Middle frontal gyrus (tissue), 1 donor: ENCODE measurements around the gene PARVA.

Experiments
- DNase-seq: peaks from one replicate; pipeline ENCODE4 v3.0.0-alpha.2; 2015; ENCODE audit warnings: low spot score; ENCODE audit errors: extremely low spot score

Gene PARVA

DNA sequence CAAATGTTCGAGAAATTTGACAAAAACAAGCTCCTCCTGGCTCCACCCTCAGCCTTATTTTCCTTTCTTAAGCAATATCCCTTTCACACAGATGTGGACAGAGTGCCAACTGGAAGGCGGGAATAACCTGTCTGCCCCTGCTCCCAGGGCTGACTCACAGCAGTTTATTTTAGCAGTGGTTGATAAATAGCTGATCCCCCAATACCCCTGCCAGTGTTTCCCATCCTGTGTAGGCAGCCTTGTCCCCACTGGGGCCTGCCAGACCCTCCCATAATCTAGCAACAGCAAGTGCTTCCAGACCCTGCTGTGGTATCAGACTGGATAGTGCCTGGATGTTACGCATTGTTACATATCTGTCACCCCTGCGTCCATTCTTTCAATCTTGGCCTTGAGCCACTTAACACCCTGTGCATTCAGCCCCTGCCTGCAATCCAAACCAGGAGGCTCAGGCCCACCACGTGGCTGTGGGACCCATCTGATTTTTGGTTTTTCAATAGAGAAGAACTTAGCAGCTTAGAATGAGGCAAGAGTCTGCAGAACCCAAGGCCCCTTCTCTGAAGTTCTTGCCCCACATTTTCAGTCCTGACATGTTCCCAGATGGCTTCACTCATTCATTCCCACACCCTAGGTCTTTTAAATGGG lies 53.7 kb downstream of the PARVA start:
- no peak for DNase-seq

GRCh38 chr11:12432507-12432906 lies 55.1 kb downstream of the PARVA start:
- DNase-seq: no peak

DNA sequence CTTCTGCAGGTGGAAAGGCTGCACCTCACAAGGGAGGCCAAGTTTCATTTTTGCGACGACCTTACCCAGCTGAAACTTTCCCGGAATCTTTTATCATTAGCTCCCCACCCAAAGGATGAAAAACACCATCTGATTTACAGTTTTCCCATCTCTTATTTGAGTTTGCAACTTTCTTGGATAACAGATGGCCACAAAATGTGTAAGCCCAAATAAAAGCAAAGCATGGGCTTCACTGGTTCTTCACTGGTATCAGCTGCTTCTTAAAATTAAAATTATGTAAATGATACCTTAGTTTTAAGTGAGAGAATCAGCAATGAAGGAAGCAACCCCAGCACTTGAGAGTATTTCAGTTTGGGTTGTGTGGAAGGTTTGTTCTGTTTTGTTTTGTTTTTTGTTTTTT lies 55.8 kb downstream of the PARVA start:
- DNase-seq: no peak

- DNase-seq: no peak
These were observed 56.4 kb downstream of the PARVA start for GRCh38 chr11:12433571-12434324.

DNA sequence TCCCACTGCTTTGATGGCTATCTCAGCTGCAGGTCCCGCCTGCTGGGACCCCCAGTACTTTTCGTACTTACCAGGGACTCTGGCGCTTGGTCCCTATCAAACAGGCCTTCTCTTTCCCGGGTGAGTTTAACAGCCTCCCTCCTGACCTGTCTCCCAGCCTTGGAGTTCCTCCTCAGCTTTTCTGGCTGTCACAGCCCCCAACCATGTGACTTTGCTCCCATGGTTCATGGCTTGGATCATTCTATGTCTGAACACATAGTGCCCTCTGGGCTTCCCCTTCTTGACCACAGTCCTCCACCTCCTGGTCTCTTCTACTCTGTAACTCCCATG lies 56.9 kb downstream of the PARVA start:
- no peak for DNase-seq

- DNase-seq: no peak
These were observed 57.9 kb downstream of the PARVA start for GRCh38 chr11:12435264-12435663.

GRCh38 chr11:12436266-12436665 lies 58.9 kb downstream of the PARVA start:
- no peak for DNase-seq

DNA sequence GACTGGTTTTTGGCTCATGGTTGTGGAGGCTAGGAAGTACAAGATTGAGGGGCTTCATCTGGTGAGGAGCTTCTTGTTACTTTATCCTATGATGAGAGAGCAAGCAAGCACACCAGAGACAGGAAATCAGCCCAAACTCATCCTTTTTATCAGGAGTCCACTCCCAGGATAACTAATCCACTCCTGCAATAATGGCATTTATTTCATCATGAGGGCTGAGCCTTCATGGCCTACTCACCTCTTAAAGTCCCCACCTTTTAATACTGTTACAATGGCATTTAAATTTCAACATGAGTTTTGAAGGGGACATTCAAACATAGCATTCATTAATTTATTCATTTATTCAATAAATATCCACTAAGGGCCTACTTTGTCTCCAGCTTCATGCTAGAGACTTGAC lies 60.9 kb downstream of the PARVA start:
- no peak for DNase-seq

DNA sequence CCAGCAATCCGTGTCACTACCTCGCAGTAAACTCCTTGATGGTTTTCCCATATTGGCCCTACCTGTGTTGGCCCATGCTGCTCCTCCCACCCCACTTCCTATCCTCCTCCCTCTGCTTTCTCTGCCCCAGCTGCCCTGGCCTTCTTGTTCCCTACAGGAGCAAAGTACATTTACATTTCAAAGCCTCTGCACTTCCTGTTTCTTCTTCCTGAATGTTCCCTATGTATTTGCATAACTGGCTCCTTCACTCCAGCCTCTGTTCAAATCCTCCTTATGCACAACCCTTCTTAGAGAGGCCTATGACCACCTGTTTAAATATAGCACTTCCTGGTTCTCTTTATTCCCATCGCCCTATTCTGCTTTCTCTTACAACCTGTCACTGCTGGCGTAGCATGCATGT lies 62.2 kb downstream of the PARVA start:
- DNase-seq: no peak

- DNase-seq: no peak
These were observed 63.2 kb downstream of the PARVA start for GRCh38 chr11:12440565-12440964.

DNA sequence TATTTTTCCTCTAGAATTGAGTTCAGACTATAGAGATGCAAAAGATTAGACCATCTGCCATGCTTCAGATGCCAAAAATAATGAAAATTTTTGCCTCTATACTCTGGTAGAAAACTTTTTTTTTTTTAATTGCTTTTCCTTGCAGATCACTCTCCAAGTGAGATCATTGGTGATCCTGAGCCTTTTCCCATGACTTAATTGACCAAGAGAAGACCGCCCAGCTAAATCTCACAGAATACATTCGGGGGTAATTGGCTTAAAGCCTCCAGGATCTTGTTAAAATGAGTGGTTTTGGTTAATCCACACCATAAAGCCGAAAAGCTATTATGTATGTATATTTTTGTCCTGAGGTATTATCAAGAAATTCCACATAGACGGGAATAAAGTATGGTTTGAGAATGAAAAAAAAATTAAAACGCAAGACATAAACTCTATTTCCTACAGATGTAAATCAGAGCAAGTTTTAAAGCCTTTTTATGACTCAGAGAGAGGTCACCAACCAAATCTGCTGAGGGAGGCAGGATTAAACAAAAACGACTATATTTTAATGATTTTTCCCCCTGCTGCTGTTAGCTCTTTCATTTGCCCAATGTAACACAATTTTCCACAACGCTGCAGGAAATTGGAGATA lies 64.0 kb downstream of the PARVA start:
- DNase-seq: no peak

GRCh38 chr11:12444601-12445000 lies 67.2 kb downstream of the PARVA start:
- DNase-seq: no peak

DNA sequence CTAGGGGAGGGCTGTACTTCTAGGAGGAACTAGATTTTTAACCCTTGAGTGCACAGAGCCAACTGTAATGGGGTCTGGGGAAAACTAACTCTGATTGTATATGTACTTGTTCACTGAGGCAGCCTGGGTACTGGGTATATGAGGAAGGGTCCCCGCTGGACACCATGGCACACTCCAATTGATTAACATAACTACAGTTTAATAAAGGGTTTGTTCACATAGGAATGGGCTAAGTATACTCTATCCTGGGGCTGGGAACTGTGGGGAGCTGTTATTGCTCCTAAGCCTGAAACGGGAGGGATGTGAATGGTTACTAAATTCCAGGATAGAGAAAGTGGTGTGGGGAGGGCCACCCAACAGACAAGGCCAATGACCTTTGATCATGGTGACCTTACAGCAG lies 67.6 kb downstream of the PARVA start:
- DNase-seq: no peak

DNA sequence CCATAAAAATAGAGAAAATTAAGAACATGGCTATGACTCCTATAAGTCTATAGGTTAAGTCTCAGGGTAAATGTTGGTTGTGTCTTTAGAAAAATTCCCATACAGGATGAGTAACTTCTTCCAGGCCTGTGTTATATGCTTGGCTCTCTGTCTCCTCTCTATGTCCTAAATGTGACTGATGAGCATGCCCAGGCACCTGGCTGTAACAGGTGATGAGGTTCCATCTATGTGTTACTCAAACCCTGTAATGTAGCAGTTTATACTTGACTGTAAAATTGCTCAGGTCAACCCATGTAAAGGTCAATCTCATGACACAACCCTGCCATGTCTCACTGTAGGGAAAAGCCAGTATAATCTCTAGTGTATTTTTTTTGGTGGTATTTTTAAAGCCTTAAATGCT lies 69.5 kb downstream of the PARVA start:
- DNase-seq: no peak

DNA sequence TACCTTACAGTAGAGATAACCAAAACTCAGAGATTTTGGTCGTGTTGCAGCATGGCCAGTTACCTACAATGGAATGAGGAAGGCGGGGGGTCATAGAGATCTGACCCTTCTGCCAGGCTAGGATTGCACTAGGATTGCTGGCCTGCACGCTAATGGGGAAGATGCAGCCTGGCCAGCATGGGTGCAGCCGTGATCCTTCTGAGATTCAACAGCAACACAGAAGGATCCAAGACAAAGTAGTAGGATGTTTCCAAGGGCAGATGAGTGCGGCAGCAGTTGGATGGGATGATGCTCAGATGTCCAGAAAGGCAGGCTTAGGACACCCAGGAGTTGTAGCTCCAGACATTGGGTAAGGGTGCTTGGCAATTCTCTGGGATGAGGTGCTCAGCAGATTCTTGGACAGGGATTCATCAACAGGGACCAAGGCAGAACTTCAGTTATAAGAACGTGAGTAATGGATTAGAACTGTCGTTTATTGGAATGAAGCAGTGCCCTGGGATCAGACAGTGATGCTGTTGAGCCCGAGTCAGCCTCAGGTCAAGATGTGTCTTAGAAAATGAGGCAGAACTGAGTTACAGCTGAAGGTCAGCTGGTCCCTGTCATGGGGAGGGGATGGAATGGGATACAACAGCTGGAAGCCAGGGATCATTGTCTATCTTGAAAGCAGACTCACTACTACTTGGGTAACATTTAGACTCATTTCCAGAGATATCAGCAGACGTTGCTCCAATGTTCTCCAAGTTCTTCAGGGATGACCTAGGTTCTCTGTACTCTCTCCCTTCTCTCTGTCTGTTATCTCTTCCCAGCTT lies 71.0 kb downstream of the PARVA start:
- DNase-seq: no peak

- DNase-seq: no peak
These were observed 72.8 kb downstream of the PARVA start for GRCh38 chr11:12449961-12450715.

DNA sequence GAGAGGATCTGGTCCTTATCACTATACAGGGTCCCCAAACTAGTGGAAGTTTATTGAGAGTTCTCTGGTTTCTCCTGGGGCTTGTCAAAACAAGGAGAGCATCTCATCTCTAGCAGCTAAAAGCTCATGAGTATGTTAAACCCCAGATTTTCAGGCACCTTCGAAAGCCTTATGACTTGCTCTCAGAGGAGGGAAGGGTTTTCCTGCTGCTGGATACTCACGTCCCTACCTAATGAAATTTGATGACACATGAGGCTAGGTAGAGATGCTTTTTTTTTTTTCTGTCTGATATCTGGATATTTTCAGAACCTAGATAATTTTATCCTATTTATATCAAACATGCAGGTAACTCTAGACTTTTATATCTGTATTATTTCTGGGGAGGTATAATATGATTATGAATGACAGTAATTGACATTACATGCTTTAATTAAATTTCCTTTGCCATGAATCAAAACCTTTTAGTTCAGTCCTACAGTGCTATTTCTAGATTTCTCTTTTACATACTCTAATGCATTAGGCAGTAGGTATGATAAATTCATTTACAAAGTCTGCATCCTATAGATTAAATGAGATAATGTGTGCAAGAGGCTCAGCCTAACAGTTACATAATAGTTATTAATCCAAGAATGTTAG lies 73.9 kb downstream of the PARVA start:
- DNase-seq: no peak

DNA sequence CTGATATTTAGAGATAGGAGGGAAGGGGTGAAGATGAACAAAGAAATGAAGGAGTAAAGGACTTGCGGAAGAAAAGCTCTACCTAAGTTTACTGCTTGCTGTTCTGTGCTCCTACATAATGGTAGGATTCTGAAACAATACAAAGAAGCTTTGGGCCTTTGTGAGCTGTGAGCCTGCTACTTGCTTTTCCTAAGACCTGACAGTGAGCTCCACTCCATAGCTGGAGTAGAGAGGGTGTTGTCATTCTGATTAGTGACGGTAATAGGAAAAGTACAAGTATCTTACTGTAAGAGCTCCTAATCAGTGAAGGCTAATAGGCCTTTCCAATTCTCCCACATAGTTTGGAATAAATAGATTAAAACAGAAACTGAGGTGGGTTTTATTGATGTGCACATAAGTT lies 75.9 kb downstream of the PARVA start:
- DNase-seq: no peak

GRCh38 chr11:12454782-12455181 lies 77.4 kb downstream of the PARVA start:
- DNase-seq: no peak

GRCh38 chr11:12455938-12456337 lies 78.6 kb downstream of the PARVA start:
- DNase-seq: no peak
